Psoas muscle (tissue), 8 donors: Measurements from ENCODE around the gene CCDC88C. TPM values are rescaled to one million over a fixed set of nuclear protein-coding genes. Genes with fewer than 3 reads are reported as not detected.
A peak's percentile ranks its signal among the peaks of the same experiment; 100 is the strongest.

Source experiments
- ATAC-seq, 4 donors: fragments of 200-7000 bp; cut with Tn5 transposase; one replicate each; pipeline ENCODE4 v1.9.1; 2020; ENCODE audit warnings: moderate library complexity in 3 of 4, mild to moderate bottlenecking in 2 of 4
- DNase-seq, 2 donors: peaks; one replicate each; pipeline ENCODE4 v3.0.0-alpha.2; 2020
- H3K27ac ChIP-seq: fragments of 200-600 bp; one replicate; pipeline ENCODE4 v1.8.0; 2022
- H3K27me3 ChIP-seq, 3 donors: fragments of 200-600 bp in 1 of 3; one replicate each; pipeline versions ENCODE4 v1.6.1 to v1.8.0; 2013 to 2022; ENCODE audit warnings: low read length in 2 of 3, mild to moderate bottlenecking in 2 of 3, moderate library complexity in 1 of 3; ENCODE audit not compliant: insufficient read depth in 3 of 3
- H3K36me3 ChIP-seq, 2 donors: fragments of 200-600 bp in 1 of 2; one replicate each; pipeline versions ENCODE4 v1.6.1 to v1.8.0; 2013 to 2022; ENCODE audit warnings: low read depth in 1 of 2, mild to moderate bottlenecking in 1 of 2, moderate library complexity in 1 of 2; ENCODE audit not compliant: insufficient read depth in 1 of 2
- H3K4me1 ChIP-seq: fragments of 200-600 bp; one replicate; pipeline ENCODE4 v1.8.0; 2022
- H3K4me3 ChIP-seq: fragments of 200-600 bp; one replicate; pipeline ENCODE4 v1.8.0; 2022; ENCODE audit warnings: mild to moderate bottlenecking
- H3K9me3 ChIP-seq: fragments of 200-600 bp; one replicate; pipeline ENCODE4 v1.8.0; 2022
- WGBS, 3 donors: extraction: QIAGEN DNeasy Blood & Tissue Kit; methylation state at CpG; one replicate each; pipeline versions ENCODE4 v1.1.6 to v1.1.7; 2013; 5-methylcytosine and 5-hydroxymethylcytosine counted together
- intact Hi-C, 2 donors: fragments of 100-400 bp; cut with DNase I; formaldehyde crosslinking; loops; one replicate each; pipeline versions ENCODE4 v1.11.0 to v1.14.2; 2022
- polyA plus RNA-seq, 3 donors: library from polyadenylated mRNA; stranded (reverse); fragments of 200-250 nt; gene quantifications; one replicate each; pipeline ENCODE4 v1.2.3, GENCODE V29; 2013
- total RNA-seq, 4 donors: library from RNA; stranded (reverse); fragmentation: NEBNext Ultra II Directional in 2 of 4; extraction: Animal tissue kit (Norgen Biotek cat#: 25700) in 2 of 4; gene quantifications; one replicate each; pipeline versions ENCODE4 v1.2.1 to v1.2.4, GENCODE V29; 2021 to 2023
- TF ChIP-seq, protein P1 (sequence below): fragments of 200-600 bp; IDR thresholded peaks from one replicate; pipeline ENCODE4 v1.8.0; 2022; ENCODE audit warnings: antibody characterized with exemption
- donor health status: healthy with polysubstance abuse.
- donor health status: DM: no; HTN: no; CAD: no; lungs with moderate emphysema.
- donor health status: Bipolar disorder and iron deficiency.
- donor health status: healthy.
- donor health status: DM: yes; HTN: yes; CAD: no.
- donor health status: DM: no; HTN: no; CAD: no.
- donor health status: DM: no; HTN: no; CAD: no.
- donor health status: DM: yes; HTN: yes; CAD: no.

CCDC88C gene
- total and polyA plus RNA-seq, 7 donors, result 0.49 to 3.9 (median 2.4) TPM

GRCh38 chr14:91418387-91419043 lies 895 bp upstream of the CCDC88C start:
- intact Hi-C loops, result loop anchor here (2.0 to 5.0 kb wide), 2 partner anchors 94 to 96 kb away; no protein-coding TSS in a partner anchor
- Histone ChIP-seq H3K36me3 (no peaks in the 10 kb centered on the region), H3K27ac (no peak overlapping the region), H3K4me1 (peaks cover 4% of the 10 kb centered on the region), H3K27me3 (peaks cover 0 to 19% (median 10%) of the 10 kb centered on the region in 3 donors), H3K9me3 (no peaks in the 10 kb centered on the region), H3K4me3 (peak overlapping the region; percentile 66)
- ATAC-seq (peak; percentile 79 to 89 (median 85)), DNase-seq (peak; percentile 66 to 76)
- 2% methylated on average over 42 of the region's 42 CpGs for WGBS, 3 donors
- TF ChIP-seq, protein P1, sequence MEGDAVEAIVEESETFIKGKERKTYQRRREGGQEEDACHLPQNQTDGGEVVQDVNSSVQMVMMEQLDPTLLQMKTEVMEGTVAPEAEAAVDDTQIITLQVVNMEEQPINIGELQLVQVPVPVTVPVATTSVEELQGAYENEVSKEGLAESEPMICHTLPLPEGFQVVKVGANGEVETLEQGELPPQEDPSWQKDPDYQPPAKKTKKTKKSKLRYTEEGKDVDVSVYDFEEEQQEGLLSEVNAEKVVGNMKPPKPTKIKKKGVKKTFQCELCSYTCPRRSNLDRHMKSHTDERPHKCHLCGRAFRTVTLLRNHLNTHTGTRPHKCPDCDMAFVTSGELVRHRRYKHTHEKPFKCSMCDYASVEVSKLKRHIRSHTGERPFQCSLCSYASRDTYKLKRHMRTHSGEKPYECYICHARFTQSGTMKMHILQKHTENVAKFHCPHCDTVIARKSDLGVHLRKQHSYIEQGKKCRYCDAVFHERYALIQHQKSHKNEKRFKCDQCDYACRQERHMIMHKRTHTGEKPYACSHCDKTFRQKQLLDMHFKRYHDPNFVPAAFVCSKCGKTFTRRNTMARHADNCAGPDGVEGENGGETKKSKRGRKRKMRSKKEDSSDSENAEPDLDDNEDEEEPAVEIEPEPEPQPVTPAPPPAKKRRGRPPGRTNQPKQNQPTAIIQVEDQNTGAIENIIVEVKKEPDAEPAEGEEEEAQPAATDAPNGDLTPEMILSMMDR, result peak; percentile 95

GRCh38 chr14:91417983-91418386 lies 365 bp upstream of the CCDC88C start:
- intact Hi-C loops, result loop anchor here (2.0 to 5.0 kb wide), 2 partner anchors 93 to 96 kb away; no protein-coding TSS in a partner anchor
- peak; percentile 42 to 58 for DNase-seq
- H3K9me3 ChIP-seq, result no peaks in the 10 kb centered on the region
- H3K4me3 ChIP-seq, result peak overlapping the region; percentile 66
- no peaks in the 10 kb centered on the region for H3K36me3 ChIP-seq
- TF ChIP-seq, protein P1, result no peak
- no peak overlapping the region for H3K27ac ChIP-seq
- H3K27me3 ChIP-seq, result peaks cover 0 to 19% (median 10%) of the 10 kb centered on the region in 3 donors
- H3K4me1 ChIP-seq, result peaks cover 4% of the 10 kb centered on the region
- peak; percentile 31 to 61 (median 46) for ATAC-seq
- 1 to 5% (median 2%) methylated on average over 16 to 53 of the region's 53 CpGs for WGBS, 3 donors

- H3K36me3 ChIP-seq, result no peaks in the 10 kb centered on the region
- no peak for ATAC-seq
- no peak for DNase-seq
- H3K4me1 ChIP-seq, result peaks cover 4% of the 10 kb centered on the region
- intact Hi-C loops, result loop anchor here in 1 of 2 donors (5.0 kb wide), 1 partner anchor 94 kb away; no protein-coding TSS in a partner anchor
- no peaks in the 10 kb centered on the region for H3K9me3 ChIP-seq
- H3K27ac ChIP-seq, result no peak overlapping the region
- H3K27me3 ChIP-seq, result peaks cover 0 to 19% (median 10%) of the 10 kb centered on the region in 3 donors
- TF ChIP-seq, protein P1, result no peak
- 38 to 51% (median 41%) methylated on average over 19 of the region's 19 CpGs for WGBS, 3 donors
- H3K4me3 ChIP-seq, result peak overlapping the region; percentile 66
These were observed 888 bp downstream of the CCDC88C start for GRCh38 chr14:91416744-91417119.

DNA sequence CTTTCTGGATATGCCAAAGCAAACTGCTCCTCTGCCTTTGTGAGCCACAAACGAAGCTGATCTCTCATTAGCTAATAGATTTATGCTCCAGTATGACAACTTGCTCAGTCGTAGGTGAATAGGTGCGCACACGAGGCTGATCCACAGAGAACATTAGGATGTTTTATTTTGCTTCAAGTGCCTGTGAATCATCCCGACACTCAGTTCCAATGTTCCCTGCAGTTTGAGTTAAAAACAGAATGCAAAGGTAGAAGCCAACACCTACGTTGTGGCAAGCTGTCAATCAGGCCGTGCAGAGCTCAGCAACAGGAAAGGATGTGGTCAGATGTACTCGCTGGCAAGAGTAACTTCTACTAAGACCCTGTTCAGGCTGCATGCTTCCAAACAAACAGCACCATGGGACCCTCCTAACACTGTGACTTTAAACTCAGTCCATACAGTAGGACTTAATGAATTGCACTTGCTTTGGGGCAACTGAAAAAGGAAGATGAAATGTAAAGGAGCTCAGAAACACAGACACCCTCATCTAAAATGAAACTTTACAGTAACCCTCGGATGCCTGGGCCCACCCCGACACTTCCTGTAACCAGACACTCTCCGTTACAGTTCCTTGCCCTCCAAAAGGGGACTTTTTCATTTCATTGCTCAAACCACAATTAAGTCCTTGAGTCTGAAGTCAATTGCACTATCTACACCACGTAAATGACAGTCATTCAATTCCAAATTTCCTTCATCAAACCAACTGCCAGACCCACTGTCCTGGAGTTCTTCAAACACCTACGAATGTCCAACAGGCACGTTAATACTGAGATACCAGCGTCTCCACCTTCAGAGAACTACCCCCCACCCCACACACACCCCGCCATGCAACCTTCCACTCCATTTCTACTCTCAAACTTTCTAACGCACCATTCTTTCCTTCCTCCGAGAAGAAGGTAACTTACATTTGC lies 1.6 kb downstream of the CCDC88C start:
- 63 to 70% (median 64%) methylated on average over 18 of the region's 18 CpGs for WGBS, 3 donors
- H3K4me1 ChIP-seq, result peaks cover 4% of the 10 kb centered on the region
- intact Hi-C loops, result loop anchor here in 1 of 2 donors (5.0 kb wide), 1 partner anchor 94 kb away; no protein-coding TSS in a partner anchor
- no peak for ATAC-seq
- H3K9me3 ChIP-seq, result no peaks in the 10 kb centered on the region
- H3K4me3 ChIP-seq, result peak overlapping the region; percentile 66
- H3K36me3 ChIP-seq, result no peaks in the 10 kb centered on the region
- H3K27ac ChIP-seq, result no peak overlapping the region
- H3K27me3 ChIP-seq, result peaks cover 0 to 19% (median 10%) of the 10 kb centered on the region in 3 donors
- DNase-seq, result no peak
- TF ChIP-seq, protein P1, result no peak
